ENCODE data around the gene TTC23. TPM values are rescaled to one million over a fixed set of nuclear protein-coding genes. Genes with fewer than 3 reads are reported as not detected.

TTC23 gene
- total RNA-seq, 1 donor from 2014 or later, result 45.3 TPM

- H3K79me2 ChIP-seq (ENCODE audit: low read depth), result no peaks in the 10 kb centered on the region
- no peaks in the 10 kb centered on the region for H3K27me3 ChIP-seq
- H3K9ac ChIP-seq, result no peak overlapping the region
- H3K27ac Mint-ChIP-seq, result no peak overlapping the region
- TF ChIP-seq, protein P1, sequence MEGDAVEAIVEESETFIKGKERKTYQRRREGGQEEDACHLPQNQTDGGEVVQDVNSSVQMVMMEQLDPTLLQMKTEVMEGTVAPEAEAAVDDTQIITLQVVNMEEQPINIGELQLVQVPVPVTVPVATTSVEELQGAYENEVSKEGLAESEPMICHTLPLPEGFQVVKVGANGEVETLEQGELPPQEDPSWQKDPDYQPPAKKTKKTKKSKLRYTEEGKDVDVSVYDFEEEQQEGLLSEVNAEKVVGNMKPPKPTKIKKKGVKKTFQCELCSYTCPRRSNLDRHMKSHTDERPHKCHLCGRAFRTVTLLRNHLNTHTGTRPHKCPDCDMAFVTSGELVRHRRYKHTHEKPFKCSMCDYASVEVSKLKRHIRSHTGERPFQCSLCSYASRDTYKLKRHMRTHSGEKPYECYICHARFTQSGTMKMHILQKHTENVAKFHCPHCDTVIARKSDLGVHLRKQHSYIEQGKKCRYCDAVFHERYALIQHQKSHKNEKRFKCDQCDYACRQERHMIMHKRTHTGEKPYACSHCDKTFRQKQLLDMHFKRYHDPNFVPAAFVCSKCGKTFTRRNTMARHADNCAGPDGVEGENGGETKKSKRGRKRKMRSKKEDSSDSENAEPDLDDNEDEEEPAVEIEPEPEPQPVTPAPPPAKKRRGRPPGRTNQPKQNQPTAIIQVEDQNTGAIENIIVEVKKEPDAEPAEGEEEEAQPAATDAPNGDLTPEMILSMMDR (IDR thresholded peaks at IDR 0.05), result no peak
- no peak for TF ChIP-seq EZH2phosphoT487 (IDR thresholded peaks at IDR 0.05)
- no peak for TF ChIP-seq EZH2 (IDR thresholded peaks at IDR 0.05)
- peaks cover 10% of the 10 kb centered on the region for H3K4me1 Mint-ChIP-seq
- no peaks in the 10 kb centered on the region for H3F3A ChIP-seq (ENCODE audit: low read depth)
- no peak overlapping the region for H3K4me3 Mint-ChIP-seq
- no peak overlapping the region for H2AFZ ChIP-seq (replicated peaks)
- H3K27me3 Mint-ChIP-seq (ENCODE audit: insufficient read depth, low read depth), result no peaks in the 10 kb centered on the region
- no peaks in the 10 kb centered on the region for H3K4me1 ChIP-seq
- no peaks in the 10 kb centered on the region for H3K9me3 ChIP-seq (ENCODE audit: low read depth)
- no peak overlapping the region for H3K4me3 ChIP-seq
- H3K9me3 Mint-ChIP-seq, result no peaks in the 10 kb centered on the region
- no peak for DNase-seq (ENCODE audit: low spot score)
- H3K36me3 Mint-ChIP-seq, result peaks cover 32% of the 10 kb centered on the region
- no peaks in the 10 kb centered on the region for H4K20me1 ChIP-seq (ENCODE audit: low read depth)
- no peak overlapping the region for H3K27ac ChIP-seq
- no peaks in the 10 kb centered on the region for H3K36me3 ChIP-seq
- no peak overlapping the region for H3K4me2 ChIP-seq
These were observed 117.3 kb downstream of the TTC23 start for GRCh38 chr15:99132122-99132521.

DNA sequence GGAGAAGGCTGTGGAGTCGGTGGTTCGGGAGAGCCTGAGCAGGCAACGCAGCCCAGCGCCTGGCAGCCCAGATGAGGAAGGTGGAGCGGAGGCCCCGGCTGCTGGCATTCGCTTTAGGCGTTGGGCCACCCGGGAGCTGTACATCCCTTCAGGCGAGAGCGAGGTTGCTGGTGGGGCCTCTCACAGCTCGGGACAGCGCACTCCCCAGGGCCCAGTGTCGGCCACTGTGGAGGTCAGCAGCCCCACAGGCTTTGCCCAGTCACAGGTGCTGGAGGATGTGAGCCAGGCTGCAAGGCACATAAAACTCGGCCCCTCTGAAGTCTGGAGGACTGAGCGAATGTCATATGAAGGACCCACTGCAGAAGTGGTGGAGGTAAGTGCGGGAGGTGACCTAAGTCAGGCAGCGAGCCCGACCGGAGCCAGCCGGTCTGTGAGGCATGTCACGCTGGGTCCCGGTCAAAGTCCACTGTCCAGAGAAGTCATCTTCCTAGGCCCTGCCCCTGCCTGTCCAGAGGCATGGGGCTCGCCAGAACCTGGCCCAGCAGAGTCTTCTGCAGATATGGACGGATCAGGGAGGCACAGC is 117.8 kb downstream of the TTC23 start:
- H3K27ac Mint-ChIP-seq, result no peak overlapping the region
- no peak overlapping the region for H3K4me3 ChIP-seq
- TF ChIP-seq EZH2 (IDR thresholded peaks at IDR 0.05), result no peak
- TF ChIP-seq, protein P1 (IDR thresholded peaks at IDR 0.05), result no peak
- TF ChIP-seq EZH2phosphoT487 (IDR thresholded peaks at IDR 0.05), result no peak
- H3K27me3 Mint-ChIP-seq (ENCODE audit: insufficient read depth, low read depth), result no peaks in the 10 kb centered on the region
- no peak for DNase-seq (ENCODE audit: low spot score)
- H2AFZ ChIP-seq (replicated peaks), result no peak overlapping the region
- no peaks in the 10 kb centered on the region for H4K20me1 ChIP-seq (ENCODE audit: low read depth)
- no peaks in the 10 kb centered on the region for H3K4me1 ChIP-seq
- H3K27ac ChIP-seq, result no peak overlapping the region
- H3K4me1 Mint-ChIP-seq, result peaks cover 12% of the 10 kb centered on the region
- no peak overlapping the region for H3K9ac ChIP-seq
- H3K9me3 ChIP-seq (ENCODE audit: low read depth), result no peaks in the 10 kb centered on the region
- no peaks in the 10 kb centered on the region for H3K27me3 ChIP-seq
- no peaks in the 10 kb centered on the region for H3K79me2 ChIP-seq (ENCODE audit: low read depth)
- no peaks in the 10 kb centered on the region for H3F3A ChIP-seq (ENCODE audit: low read depth)
- no peak overlapping the region for H3K4me2 ChIP-seq
- H3K4me3 Mint-ChIP-seq, result no peak overlapping the region
- H3K36me3 ChIP-seq, result no peaks in the 10 kb centered on the region
- peaks cover 35% of the 10 kb centered on the region for H3K36me3 Mint-ChIP-seq
- no peaks in the 10 kb centered on the region for H3K9me3 Mint-ChIP-seq

GRCh38 chr15:99130765-99131440 is 118.5 kb downstream of the TTC23 start:
- DNase-seq (ENCODE audit: low spot score), result no peak
- H3K4me1 Mint-ChIP-seq, result peaks cover 18% of the 10 kb centered on the region
- Histone ChIP-seq H3K4me2 (no peak overlapping the region), H3F3A (ENCODE audit: low read depth) (no peaks in the 10 kb centered on the region), H3K9me3 (ENCODE audit: low read depth) (no peaks in the 10 kb centered on the region), H3K9ac (no peak overlapping the region), H3K4me3 (no peak overlapping the region), H3K4me1 (no peaks in the 10 kb centered on the region), H2AFZ (replicated peaks) (no peak overlapping the region), H3K27me3 (no peaks in the 10 kb centered on the region), H3K79me2 (ENCODE audit: low read depth) (no peaks in the 10 kb centered on the region), H3K36me3 (no peaks in the 10 kb centered on the region), H3K27ac (no peak overlapping the region), H4K20me1 (ENCODE audit: low read depth) (no peaks in the 10 kb centered on the region)
- H3K36me3 Mint-ChIP-seq, result peaks cover 34% of the 10 kb centered on the region
- H3K27ac Mint-ChIP-seq, result no peak overlapping the region
- no peak for TF ChIP-seq EZH2 (IDR thresholded peaks at IDR 0.05)
- TF ChIP-seq EZH2phosphoT487 (IDR thresholded peaks at IDR 0.05), result no peak
- TF ChIP-seq, protein P1 (IDR thresholded peaks at IDR 0.05), result no peak
- H3K27me3 Mint-ChIP-seq (ENCODE audit: insufficient read depth, low read depth), result no peaks in the 10 kb centered on the region
- H3K9me3 Mint-ChIP-seq, result no peaks in the 10 kb centered on the region
- no peak overlapping the region for H3K4me3 Mint-ChIP-seq

Data from neural progenitor cell (in vitro differentiated cells).